Measurements from ENCODE around the gene TMEM63A.
"Not testable (repeated sequence)": the region's sequence is repeated elsewhere in the genome, so short reads cannot be mapped to it uniquely, and the experiment has no call there.

TMEM63A gene

DNA sequence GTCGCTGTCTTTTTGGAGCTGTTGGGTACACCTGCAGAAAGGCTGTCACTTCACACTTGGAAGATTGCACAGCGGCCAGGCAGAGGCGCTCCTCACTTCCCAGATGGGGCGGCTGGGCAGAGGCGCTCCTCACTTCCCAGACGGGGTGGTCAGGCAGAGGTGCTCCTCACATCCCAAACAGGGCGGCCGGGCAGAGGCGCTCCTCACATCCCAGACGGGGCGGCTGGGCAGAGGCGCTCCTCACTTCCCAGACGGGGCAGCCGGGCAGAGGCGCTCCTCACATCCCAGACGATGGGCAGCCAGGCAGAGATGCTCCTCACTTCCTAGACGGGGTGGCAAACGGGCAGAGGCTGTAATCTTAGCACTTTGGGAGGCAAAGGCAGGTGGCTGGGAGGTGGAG lies 86.1 kb downstream of the TMEM63A start:
- DNase-seq (ENCODE audit: low read depth in 2 of 2), result not testable (repeated sequence)
